Stimulated activated memory B cell treated with anti-CD40 and anti-IgM and Interleukin-4, amounts not matched to agents 10 μg/mL and 1 μg/mL and 100 μg/mL, for 72 hours (primary cell): ENCODE measurements around the gene PSIP1.
A peak's percentile ranks its signal among the peaks of the same experiment; 100 is the strongest.

Source experiments
- ATAC-seq: fragments of 150-1000 bp; cut with Tn5 transposase; 2 replicates; pipeline ENCODE4 v1.10.0; 2021
- H3K27ac Mint-ChIP-seq: one replicate; pipeline ENCODE4 v1.8.0; 2022; ENCODE audit warnings: mild to moderate bottlenecking, mixed read lengths
- H3K27me3 Mint-ChIP-seq: one replicate; pipeline ENCODE4 v1.8.0; 2022; ENCODE audit warnings: mixed read lengths
- H3K36me3 Mint-ChIP-seq: one replicate; pipeline ENCODE4 v1.8.0; 2022; ENCODE audit warnings: mixed read lengths
- H3K4me1 Mint-ChIP-seq: one replicate; pipeline ENCODE4 v1.8.0; 2022; ENCODE audit warnings: mixed read lengths
- H3K4me3 Mint-ChIP-seq: one replicate; pipeline ENCODE4 v1.8.0; 2022; ENCODE audit warnings: mild to moderate bottlenecking, moderate library complexity, mixed read lengths
- H3K9me3 Mint-ChIP-seq: one replicate; pipeline ENCODE4 v1.8.0; 2022; ENCODE audit warnings: mixed read lengths

Gene PSIP1

GRCh38 chr9:15426019-15426418 lies 84.8 kb downstream of the PSIP1 start:
- peaks cover 43% of the 10 kb centered on the region for H3K36me3 Mint-ChIP-seq
- peak overlapping the region; percentile 48 for H3K27ac Mint-ChIP-seq
- no peaks in the 10 kb centered on the region for H3K9me3 Mint-ChIP-seq
- H3K4me1 Mint-ChIP-seq, result peaks cover 56% of the 10 kb centered on the region
- ATAC-seq, result peak; percentile 67
- H3K4me3 Mint-ChIP-seq, result peak overlapping the region; percentile 5
- no peaks in the 10 kb centered on the region for H3K27me3 Mint-ChIP-seq

GRCh38 chr9:15423231-15423985 lies 87.4 kb downstream of the PSIP1 start:
- H3K4me1 Mint-ChIP-seq, result peaks cover 32% of the 10 kb centered on the region
- peaks cover 25% of the 10 kb centered on the region for H3K36me3 Mint-ChIP-seq
- peak overlapping the region; percentile 96 for H3K27ac Mint-ChIP-seq
- H3K27me3 Mint-ChIP-seq, result no peaks in the 10 kb centered on the region
- peak overlapping the region; percentile 85 for H3K4me3 Mint-ChIP-seq
- no peaks in the 10 kb centered on the region for H3K9me3 Mint-ChIP-seq
- ATAC-seq, result no peak

- Mint-ChIP-seq H3K36me3 (peaks cover 18% of the 10 kb centered on the region), H3K27me3 (no peaks in the 10 kb centered on the region), H3K9me3 (no peaks in the 10 kb centered on the region), H3K27ac (peak within 1 kb of the TSS; percentile 96), H3K4me1 (peaks cover 26% of the 10 kb centered on the region), H3K4me3 (peak within 1 kb of the TSS; percentile 85)
- ATAC-seq, result peak; percentile 99
These were observed 88.2 kb downstream of the PSIP1 start, which contains the start of gene SNAPC3 for GRCh38 chr9:15422372-15423230. Gene SNAPC3 (plus strand): TSS chr9:15422876. CDS start chr9:15422880, 4 bp downstream.

GRCh38 chr9:15421990-15422371 lies 88.8 kb downstream of the PSIP1 start:
- no peaks in the 10 kb centered on the region for H3K27me3 Mint-ChIP-seq
- H3K27ac Mint-ChIP-seq, result peak overlapping the region; percentile 96
- H3K4me1 Mint-ChIP-seq, result peaks cover 26% of the 10 kb centered on the region
- no peaks in the 10 kb centered on the region for H3K9me3 Mint-ChIP-seq
- no peak for ATAC-seq
- peaks cover 18% of the 10 kb centered on the region for H3K36me3 Mint-ChIP-seq
- H3K4me3 Mint-ChIP-seq, result peak overlapping the region; percentile 85

DNA sequence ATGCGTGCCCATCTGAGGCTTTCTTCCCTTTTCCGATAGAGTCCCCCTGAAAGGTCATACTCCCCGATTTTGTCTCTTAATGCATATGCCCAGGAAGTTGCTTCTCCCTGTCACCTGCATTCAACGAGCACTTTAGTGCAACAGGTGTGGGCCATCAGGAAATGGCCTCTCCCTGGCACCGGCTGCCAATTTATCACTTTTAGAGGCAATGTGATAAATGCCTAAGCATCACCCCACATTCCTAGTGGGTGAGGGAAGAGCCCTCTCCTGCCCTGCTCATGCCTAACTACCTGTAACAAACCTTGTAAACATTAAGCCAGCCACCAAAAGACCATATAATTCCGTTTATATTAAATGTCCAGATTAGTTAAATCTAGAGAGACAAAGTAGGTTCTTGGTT lies 89.2 kb downstream of the PSIP1 start:
- H3K4me3 Mint-ChIP-seq, result no peak overlapping the region
- no peaks in the 10 kb centered on the region for H3K27me3 Mint-ChIP-seq
- no peaks in the 10 kb centered on the region for H3K9me3 Mint-ChIP-seq
- H3K36me3 Mint-ChIP-seq, result peaks cover 18% of the 10 kb centered on the region
- ATAC-seq, result no peak
- peaks cover 26% of the 10 kb centered on the region for H3K4me1 Mint-ChIP-seq
- peak overlapping the region; percentile 96 for H3K27ac Mint-ChIP-seq

- peaks cover 12% of the 10 kb centered on the region for H3K36me3 Mint-ChIP-seq
- no peaks in the 10 kb centered on the region for H3K27me3 Mint-ChIP-seq
- H3K27ac Mint-ChIP-seq, result no peak overlapping the region
- no peaks in the 10 kb centered on the region for H3K9me3 Mint-ChIP-seq
- H3K4me1 Mint-ChIP-seq, result peaks cover 19% of the 10 kb centered on the region
- no peak for ATAC-seq
- H3K4me3 Mint-ChIP-seq, result no peak overlapping the region
These were observed 90.0 kb downstream of the PSIP1 start for GRCh38 chr9:15420796-15421195.

GRCh38 chr9:15417626-15418025 lies 93.1 kb downstream of the PSIP1 start:
- H3K4me3 Mint-ChIP-seq, result no peak overlapping the region
- ATAC-seq, result no peak
- peaks cover 6% of the 10 kb centered on the region for H3K4me1 Mint-ChIP-seq
- no peaks in the 10 kb centered on the region for H3K27me3 Mint-ChIP-seq
- H3K9me3 Mint-ChIP-seq, result no peaks in the 10 kb centered on the region
- no peaks in the 10 kb centered on the region for H3K36me3 Mint-ChIP-seq
- no peak overlapping the region for H3K27ac Mint-ChIP-seq

DNA sequence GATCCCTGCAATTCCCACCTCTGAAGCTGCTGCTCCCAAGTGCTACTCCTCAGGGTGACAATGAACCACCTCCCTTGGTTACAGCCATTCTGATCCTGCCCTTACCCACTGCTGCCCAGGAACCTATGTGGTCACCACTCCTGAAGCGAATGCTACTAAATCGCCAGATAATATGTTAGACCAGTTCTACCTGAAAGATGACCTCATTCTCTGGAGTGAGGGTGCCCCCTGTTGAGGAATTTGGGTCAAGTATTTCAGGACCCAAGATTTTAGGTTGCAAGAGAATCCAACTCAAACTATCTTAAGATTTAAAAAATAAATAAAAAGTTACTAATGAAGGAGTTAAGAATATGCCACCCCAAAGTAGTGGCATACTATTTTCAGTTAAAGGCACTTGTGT lies 93.9 kb downstream of the PSIP1 start:
- no peaks in the 10 kb centered on the region for H3K4me1 Mint-ChIP-seq
- H3K27ac Mint-ChIP-seq, result no peak overlapping the region

More for the DNA sequence above, 93.9 kb downstream of the PSIP1 start:
- H3K4me3 Mint-ChIP-seq, result no peak overlapping the region
- no peaks in the 10 kb centered on the region for H3K36me3 Mint-ChIP-seq
- H3K9me3 Mint-ChIP-seq, result no peaks in the 10 kb centered on the region
- no peaks in the 10 kb centered on the region for H3K27me3 Mint-ChIP-seq
- no peak for ATAC-seq
